Memory B cell (primary cell): Measurements from ENCODE around the gene NUFIP1.
"Not testable (repeated sequence)": the region's sequence is repeated elsewhere in the genome, so short reads cannot be mapped to it uniquely, and the experiment has no call there.

Source experiments
- ATAC-seq: fragments of 150-1000 bp; cut with Tn5 transposase; 2 replicates; pipeline ENCODE4 v1.10.0; 2021; ENCODE audit warnings: low read depth, mild to moderate bottlenecking, moderate library complexity
- DNase-seq, 2 donors: peaks; one replicate each; pipeline ENCODE4 v3.0.0; 2022; ENCODE audit warnings: low spot score in 2 of 2
- H3K27ac Mint-ChIP-seq: one replicate; pipeline ENCODE4 v1.8.0; 2022; ENCODE audit warnings: mild to moderate bottlenecking, moderate library complexity, mixed read lengths
- H3K27me3 Mint-ChIP-seq: one replicate; pipeline ENCODE4 v1.8.0; 2022; ENCODE audit warnings: mixed read lengths
- H3K36me3 Mint-ChIP-seq: one replicate; pipeline ENCODE4 v1.8.0; 2022; ENCODE audit warnings: mild to moderate bottlenecking, mixed read lengths
- H3K4me1 Mint-ChIP-seq: one replicate; pipeline ENCODE4 v1.8.0; 2022; ENCODE audit warnings: mixed read lengths
- H3K4me3 Mint-ChIP-seq: one replicate; pipeline ENCODE4 v1.8.0; 2022; ENCODE audit warnings: mild to moderate bottlenecking, moderate library complexity, mixed read lengths
- H3K9me3 Mint-ChIP-seq: one replicate; pipeline ENCODE4 v1.8.0; 2022; ENCODE audit warnings: mixed read lengths

Gene NUFIP1

DNA sequence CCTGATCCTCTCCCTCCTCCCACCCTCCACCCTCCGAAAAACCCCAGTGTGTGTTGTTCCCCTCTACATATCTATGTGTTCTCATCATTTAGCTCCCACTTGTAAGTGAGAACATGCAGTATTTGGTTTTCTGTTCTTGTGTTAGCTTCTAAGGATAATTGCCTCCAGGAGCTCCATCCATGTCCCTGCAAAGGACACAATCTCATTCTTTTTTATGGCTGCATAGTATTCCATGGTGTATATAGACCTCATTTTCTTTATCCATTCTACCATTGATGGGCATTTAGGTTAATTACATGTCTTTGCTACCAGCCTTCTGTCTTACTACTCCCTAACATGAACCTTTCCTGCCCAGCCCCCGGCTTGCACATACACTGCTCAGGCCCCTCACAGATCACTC is 91.0 kb downstream of the NUFIP1 start:
- ATAC-seq, DNase-seq, H3K36me3 Mint-ChIP-seq, H3K4me1 Mint-ChIP-seq, H3K9me3 Mint-ChIP-seq, H3K4me3 Mint-ChIP-seq, H3K27ac Mint-ChIP-seq: not testable (repeated sequence)
- H3K27me3 Mint-ChIP-seq, result peaks cover 12% of the 10 kb centered on the region

DNA sequence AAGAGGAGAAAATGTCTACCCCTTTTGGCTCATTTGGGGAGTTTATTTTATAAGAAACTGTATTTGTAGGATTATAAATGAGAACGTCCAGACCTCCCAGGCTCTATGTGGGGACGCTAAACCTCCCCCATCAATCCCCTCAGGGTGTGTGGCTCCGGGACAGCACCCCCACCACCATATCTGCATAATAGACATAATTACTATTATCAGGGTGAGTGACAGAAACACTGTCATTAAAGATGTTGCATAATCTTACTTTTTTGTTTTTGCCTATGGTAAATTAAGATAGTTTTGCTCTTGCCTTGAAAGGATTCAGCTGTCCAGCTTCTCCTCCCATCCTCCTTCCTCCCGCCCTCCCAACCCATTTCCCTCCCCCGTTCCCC is 93.3 kb downstream of the NUFIP1 start:
- ATAC-seq, result no peak
- Mint-ChIP-seq H3K9me3 (peaks cover 7% of the 10 kb centered on the region), H3K4me3 (no peak overlapping the region), H3K27me3 (peaks cover 8% of the 10 kb centered on the region), H3K27ac (no peak overlapping the region), H3K4me1 (no peaks in the 10 kb centered on the region), H3K36me3 (peaks cover 3% of the 10 kb centered on the region)
- no peak for DNase-seq

DNA sequence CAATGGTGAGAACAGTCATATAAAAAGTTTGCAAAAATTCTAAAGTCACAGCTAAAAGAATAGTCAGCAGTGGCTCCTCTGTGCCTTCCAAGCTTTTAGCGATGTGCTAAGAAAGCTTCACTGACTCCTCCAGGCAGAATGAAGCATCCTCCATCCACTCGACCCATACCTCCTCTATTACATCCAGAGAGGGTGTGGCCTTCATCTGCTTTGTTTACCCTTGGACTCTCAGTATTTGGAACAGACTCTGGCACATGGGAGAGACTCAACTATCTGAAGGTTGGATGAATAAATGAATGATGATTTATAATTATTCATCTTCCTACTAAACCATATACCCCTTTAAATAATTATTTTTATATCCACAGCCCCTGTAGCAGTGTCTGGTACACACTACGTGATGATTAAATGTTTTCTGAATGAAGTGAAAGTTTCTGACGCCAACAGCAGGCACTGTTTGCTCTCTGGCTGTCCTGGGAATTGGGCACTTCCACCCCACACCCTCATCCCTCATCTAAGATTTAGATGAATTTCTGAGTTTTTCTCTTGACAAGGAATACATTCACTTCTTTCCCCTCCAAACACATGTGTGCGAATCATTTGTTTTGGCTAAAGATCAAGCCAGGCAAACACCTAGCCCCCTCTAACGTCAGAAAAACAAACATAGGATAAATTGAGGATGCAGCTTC is 93.9 kb downstream of the NUFIP1 start:
- H3K4me3 Mint-ChIP-seq, result no peak overlapping the region
- DNase-seq, result no peak
- H3K27ac Mint-ChIP-seq, result no peak overlapping the region
- H3K4me1 Mint-ChIP-seq, result no peaks in the 10 kb centered on the region
- peaks cover 3% of the 10 kb centered on the region for H3K36me3 Mint-ChIP-seq
- H3K27me3 Mint-ChIP-seq, result peaks cover 6% of the 10 kb centered on the region
- ATAC-seq, result no peak
- peaks cover 7% of the 10 kb centered on the region for H3K9me3 Mint-ChIP-seq

DNA sequence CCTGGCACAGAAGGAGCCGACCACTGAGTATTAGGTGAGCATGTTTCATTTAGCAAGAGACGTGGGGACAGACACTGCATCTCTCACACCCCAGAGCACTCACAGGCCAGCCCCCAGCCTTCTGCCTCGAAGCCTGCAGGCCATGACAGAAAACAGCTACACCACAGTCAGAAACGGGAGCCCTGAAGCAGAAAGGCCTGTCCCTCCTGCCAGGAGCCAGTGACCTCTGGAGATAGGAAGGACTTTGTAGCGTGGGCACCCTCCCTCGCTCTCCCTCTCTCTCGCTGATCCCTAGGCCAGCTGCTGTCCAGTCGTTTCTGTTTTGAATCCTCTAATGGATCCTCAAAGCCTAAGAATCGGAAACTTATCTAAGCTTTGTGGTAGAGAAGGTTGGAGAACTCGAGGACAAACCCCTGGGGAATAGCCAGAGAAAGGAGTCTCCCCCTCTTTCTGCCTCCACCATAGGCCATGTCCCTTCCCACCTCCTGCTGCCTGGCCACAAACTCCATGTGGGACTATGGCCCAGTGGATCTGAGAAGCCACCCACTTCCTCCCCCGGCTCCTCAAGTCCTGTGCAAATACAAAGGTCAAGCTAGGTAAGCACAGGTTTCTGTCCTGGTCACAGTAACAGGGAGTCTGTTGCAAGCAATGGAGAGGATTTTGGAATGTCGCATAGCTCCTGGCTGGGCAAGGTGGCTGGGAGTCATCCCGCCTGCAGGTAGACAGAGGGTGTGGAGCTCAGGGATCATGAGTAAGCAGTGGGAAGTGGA is 95.1 kb downstream of the NUFIP1 start:
- ATAC-seq, result no peak
- no peak overlapping the region for H3K27ac Mint-ChIP-seq
- H3K9me3 Mint-ChIP-seq, result peaks cover 7% of the 10 kb centered on the region
- H3K36me3 Mint-ChIP-seq, result peaks cover 3% of the 10 kb centered on the region
- peaks cover 8% of the 10 kb centered on the region for H3K27me3 Mint-ChIP-seq
- H3K4me1 Mint-ChIP-seq, result no peaks in the 10 kb centered on the region
- DNase-seq, result no peak
- no peak overlapping the region for H3K4me3 Mint-ChIP-seq
